ENCODE results near the gene SDS.

Gene SDS, protein sequence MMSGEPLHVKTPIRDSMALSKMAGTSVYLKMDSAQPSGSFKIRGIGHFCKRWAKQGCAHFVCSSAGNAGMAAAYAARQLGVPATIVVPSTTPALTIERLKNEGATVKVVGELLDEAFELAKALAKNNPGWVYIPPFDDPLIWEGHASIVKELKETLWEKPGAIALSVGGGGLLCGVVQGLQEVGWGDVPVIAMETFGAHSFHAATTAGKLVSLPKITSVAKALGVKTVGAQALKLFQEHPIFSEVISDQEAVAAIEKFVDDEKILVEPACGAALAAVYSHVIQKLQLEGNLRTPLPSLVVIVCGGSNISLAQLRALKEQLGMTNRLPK

DNA sequence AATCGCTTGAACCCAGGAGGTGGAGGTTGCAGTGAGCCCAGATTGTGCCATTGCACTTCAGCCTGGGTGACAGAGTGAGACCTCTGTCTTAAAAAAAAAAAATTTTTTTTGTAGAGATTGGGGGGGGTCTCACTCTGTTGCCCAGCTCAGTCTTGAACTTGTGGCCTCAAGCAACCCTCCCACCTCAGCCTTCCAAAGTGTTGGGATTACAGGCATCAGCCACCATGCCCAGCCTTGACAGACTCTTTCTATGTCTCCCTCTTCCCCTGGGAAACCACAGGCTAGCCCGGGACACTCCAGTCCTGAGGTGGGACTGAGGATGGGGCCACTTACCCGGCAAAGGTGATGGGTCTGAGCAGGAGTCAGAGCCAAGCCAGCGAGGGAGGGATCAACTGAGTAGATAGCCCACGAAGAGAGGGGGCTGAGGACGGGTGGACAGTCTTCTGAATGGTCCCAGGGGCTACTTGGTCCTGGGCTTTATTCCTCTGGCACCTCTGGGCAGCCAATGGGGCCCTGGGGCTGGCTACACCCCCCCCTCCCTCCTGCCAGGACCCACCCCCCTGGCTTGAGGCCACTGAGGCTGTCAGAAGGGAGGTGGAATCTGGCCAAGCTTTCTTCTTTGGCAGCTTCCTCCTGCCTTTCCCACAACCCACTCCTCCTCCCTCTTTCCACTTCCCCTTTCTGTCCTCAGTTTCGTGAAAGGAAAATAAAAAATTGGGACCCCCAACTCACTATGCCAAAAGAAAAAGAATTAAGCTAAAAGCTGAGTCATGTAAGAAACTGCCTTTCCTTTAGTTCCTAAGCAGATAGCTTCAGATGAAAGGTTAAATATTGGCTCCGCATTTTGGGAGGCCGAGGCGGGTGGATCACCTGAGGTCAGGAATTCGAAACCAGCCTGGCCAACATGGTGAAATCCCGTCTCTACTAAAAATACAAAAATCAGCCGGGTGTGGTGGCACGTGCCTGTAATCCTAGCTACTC is at the start of gene SDS:
TSS of gene SDS (minus strand) at position 453 of the 981 bp plus-strand sequence. CDS start 4,179 bp downstream, outside the sequence.
- DNase-seq: no peak

DNA sequence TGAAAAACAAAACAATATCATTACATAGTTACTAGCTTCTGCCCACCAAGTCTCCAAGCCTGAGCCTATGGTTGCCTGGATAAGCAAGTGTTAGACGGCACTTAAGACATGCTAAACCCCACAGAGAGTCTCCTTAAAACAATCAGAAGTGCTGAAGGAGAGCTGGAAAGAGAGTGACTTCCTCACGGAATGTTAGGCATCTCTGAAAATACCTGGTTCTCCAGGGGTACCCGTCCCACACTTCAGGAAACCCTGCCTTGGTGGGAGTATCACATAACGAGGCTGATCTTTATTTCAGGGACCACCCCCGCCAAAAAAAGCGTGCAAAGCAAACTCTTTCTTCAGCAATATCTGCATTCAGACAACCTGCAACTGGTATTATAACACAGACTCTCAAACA is 49.6 kb upstream of the SDS start:
- DNase-seq: no peak

DNA sequence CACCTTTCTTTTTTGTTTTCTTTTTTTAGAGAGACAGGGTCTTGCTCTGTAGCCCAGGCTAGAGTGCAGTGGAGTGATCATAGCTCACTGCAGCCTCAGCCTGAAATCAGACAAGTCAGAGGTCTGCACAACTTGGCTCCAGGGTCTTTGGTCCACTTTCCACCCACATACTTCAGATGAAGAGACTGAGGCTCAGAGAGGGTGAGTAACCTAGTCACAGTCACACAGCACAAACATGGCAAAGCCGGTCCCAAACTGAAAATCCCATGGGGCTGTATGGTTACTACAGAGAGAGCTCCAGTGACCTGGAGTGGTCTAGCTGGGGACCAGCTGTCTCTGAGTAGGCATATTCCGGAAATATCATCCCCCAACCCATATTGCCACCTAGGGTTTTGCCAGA is 48.8 kb upstream of the SDS start:
- no peak for DNase-seq

DNA sequence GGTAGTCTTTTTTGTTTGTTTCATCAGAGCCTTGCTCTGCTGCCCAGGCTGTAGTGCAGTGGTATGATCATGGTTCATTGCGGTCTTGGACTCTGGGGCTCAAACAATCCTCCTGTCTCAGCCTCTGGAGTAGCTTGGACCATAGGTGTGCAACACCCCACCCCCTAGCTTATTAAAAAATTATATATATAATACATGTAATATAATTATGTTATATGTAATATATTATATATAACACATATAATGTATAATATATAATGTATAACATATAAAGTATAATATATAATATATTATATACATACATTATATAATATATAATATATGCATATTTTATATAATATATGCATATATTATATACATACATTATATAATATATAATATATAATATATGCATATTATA is 46.2 kb upstream of the SDS start:
- DNase-seq: no peak

DNA sequence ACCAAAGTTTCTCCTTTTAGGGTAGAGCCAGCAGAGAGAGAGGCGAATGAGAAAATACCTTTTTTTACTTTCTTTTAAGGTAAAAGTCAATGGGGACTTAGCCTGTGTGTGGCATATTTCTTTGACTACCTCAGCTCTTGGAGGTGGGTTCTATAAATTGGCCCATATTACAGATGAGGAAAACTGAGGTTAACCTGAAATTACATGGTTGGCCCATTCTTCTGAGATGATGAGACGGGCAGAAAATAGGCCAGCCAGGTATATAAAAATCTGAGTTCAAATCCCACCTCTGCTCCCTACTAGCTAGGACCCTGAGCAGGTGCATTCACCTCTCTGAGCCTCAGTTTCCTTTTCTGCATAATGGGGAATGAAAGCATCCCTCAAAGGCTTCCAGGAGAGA is 45.6 kb upstream of the SDS start:
- no peak for DNase-seq

DNA sequence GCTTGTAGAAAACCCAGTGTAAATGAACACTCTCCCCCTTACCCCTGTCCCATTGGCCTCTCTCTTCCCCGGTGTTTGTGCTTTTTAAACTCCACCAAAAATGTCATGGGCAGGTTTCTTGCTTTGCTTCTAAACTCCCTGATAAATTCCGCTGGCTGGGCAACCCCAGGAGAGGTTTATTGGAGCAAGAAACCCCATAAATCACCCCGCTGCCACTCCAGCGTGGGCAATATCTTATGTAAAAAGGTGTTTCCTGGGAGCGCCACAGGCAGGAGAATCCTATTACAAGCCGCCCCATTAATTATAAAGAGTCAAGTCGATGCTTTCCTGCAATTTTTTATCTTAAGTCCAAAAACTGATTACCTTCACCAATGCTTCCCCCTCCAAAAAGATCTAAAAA is 45.2 kb upstream of the SDS start:
- DNase-seq: no peak

DNA sequence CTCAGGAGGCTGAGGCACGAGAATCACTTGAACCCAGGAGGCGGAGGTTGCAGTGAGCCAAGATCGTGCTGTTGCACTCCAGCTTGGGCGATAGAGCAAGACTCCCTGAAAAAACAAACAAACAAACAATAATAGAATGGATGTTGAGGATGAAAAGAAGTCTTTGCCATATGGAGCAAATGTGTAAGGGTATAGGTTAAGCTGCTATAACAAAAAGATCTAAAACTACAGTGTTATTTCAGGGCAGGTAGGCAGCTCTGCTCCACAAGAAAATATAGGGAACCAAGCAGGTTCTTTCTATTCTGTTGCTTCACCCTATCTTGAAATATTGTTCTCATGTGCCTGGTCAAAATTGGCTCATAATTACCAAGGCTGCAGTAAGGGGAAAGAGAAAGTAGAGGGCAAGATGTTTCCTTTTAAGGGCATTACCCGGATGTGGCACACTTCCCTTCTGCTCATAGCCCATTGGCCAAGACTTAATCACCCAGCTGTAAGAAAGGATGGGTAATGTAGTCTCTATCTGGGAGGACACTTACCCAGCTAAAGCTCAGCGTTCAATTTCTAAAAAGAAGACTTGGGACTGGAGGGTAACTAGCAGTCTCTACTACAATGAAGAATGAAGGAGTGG is 42.0 kb upstream of the SDS start:
- DNase-seq: no peak

DNA sequence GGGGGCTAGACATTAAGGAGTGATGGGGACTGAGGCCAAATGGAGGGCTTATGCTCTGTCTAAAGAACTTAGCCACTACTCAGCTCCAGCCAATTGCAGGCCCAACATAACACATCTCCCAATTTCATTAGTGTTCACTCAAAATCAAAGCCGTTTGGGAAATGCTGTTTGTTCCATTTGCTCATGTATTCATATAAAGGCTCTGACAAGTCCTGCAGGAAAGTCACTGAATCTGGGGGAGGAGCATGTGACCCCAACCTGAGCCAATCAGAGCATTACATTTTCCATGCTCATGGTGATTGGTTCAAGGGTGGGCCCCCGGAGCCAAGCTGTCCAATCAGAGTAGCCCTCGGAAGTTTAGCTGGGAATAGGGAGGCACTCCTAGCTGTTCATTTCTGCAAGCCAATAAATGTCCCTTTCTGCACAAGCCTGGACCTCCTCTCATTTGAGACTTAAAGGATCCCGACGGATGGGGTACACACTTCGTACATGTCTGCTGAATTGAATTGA is 39.4 kb upstream of the SDS start:
- no peak for DNase-seq

DNA sequence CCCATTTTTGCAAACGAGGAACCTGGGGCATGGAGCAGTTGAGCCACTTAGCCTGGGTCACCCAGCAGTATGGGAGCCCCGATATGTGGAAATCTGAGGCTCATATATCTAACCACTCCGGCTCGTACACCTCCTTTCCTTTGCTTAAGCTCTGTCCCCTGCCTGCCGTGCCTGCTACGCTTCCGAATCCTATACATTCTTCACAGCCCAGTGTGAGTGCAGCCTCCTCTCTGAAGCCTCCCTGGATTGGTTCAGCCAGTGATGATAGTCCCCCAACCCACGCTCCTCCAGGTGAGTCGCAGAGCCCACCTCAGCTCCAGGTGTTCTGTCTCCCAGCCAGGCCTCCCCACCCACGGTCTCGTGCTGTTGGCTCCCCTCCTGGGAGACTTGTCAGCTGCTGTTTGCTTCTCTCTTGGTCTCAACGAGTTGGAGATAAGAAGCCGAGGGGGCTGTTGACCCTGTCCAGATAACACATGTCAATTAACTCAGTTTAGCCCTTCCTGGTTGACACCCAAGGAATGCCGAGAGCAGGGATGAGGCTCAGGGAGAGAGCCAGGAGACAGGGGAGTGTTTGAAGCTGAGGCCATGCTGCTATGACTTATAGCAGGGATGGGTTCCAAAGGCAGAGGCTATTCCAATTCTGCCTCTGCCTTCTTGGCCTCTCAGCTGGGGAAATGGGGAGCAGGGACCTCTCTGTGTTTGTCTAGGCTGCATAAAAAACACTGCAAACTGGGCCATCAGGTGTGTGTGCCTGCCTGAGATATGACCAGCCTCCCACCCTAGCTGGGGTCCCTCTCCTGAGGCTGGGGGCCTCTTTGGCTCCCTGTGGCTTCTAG is 37.5 kb upstream of the SDS start:
- no peak for DNase-seq

DNA sequence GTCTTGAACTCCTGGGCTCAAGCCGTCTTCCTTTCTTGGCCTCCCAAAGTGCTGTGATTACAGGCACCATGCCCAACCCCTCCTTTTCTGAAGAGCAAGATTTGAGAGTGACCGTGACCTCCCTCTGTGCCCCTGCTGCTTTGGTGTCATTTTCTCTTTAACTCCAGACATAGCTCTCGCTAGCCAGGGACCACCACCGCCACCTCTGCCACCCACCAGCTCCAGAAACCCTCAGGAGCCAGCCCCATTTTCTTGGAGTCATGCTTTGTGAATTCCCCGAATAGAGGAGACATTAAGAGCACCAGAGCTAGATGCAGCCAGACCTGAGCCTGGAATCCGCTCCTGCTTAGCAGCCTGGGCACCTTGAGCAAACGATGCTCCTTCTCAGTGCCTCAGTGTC is 36.6 kb upstream of the SDS start:
- no peak for DNase-seq

DNA sequence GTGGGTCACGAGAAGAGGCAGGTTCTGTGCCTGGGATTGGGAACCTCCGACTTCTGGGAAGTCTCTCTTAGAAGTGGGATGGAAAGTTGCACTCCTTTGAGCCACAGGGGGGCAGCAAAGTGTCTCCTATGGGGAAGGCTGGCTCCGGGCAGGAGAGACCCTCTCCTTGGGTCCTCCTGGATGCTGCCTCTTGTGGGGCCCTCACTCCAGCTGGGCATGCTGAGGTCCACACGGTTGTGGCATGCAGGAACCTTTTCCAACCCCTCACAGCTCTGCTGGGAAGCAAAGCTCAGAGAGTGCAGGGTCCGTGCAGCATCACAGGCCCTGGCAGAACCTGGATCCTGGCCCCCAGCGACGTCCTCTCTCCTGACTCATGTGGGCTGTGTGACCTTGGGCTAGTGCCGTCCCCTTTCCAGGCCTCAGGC is 35.9 kb upstream of the SDS start:
- no peak for DNase-seq

DNA sequence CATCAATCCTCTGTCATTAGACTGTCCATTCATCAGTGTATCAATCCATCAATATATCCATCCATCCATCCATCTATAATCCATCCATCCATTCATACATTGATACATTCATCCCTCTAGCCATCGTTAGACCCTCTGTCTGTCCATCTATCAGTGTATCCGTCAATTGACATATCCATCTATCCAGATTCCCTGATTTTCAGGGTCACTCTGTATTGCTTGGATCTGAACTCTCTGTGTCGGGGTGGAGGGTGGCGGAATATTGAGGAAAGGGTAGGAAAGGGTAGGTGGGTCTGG is 35.6 kb upstream of the SDS start:
- no peak for DNase-seq

DNA sequence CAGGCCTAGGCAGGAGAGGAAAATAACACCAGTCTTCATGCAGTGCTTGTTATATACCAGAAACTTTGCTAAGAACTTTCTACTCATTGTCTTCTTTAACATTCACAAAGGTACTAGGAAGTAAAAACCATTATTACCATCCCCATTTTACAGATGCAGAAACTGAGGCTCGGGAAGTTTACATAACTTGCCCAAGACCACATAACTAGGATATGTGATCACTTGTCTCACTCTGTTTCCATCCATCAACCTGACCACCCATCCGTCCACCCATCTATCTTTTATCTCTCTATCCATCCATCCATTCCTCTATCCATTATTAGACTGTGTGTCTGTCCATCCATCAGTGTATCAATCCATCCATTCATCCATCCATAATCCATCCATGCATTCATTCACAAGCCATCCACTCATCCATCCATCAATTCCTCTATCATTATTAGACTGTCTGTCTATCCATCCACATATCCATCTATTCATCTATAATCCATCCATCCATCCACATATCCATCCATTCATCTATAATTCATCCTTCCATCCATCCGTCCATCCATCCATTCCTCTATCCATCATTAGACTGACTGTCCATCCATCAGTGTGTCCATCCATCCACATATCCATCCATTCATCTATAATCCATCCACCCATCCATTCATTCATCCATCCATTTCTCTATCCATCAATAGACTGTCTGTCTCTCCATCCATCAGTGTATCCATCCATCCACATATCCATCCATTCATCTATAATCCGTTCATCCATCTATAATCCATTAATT is 35.0 kb upstream of the SDS start:
- no peak for DNase-seq

DNA sequence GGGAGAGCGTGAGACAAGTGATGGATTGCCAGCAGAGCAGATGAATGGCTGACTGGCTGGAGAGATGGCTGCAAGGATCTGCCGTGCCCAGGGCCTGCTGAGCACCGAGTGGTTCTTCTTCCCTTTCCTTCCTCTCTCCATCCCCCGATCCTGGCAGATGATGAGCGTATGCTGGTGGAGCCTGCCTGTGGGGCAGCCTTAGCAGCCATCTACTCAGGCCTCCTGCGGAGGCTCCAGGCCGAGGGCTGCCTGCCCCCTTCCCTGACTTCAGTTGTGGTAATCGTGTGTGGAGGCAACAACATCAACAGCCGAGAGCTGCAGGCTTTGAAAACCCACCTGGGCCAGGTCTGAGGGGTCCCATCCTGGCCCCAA is 34.0 kb upstream of the SDS start:
- no peak for DNase-seq

DNA sequence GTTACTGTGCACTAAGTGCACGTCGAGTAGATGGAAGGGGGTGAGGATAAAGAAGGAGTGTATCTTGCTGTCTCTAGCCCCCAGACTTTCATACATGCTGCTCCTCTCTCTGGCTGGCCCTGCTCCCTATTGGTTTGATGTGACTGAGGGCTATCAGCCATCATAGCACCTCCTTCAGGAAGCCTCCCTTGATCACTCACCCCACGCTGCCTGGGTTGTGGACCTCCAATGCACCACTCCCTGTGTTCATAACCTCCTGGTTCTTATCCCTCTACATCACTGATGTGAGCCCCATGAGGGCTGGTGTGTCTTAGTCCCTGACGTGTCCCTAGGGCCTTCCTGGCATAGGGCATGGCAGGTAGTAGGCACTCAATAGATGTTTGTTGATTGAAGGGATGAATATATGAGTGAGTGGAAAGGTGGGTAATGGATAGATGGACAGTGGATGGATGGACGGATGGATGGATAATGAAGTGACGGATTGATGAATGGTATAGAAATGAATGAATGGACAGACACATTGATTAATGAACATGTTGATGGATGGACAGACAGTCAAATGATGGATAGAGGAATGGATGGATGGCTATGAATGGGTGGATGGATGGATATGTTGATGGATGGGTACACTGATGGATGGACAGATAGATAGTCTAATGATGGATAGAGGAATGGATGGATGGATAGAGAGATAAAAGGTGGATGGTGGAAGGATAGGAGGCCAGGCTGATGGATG is 33.5 kb upstream of the SDS start:
- no peak for DNase-seq

DNA sequence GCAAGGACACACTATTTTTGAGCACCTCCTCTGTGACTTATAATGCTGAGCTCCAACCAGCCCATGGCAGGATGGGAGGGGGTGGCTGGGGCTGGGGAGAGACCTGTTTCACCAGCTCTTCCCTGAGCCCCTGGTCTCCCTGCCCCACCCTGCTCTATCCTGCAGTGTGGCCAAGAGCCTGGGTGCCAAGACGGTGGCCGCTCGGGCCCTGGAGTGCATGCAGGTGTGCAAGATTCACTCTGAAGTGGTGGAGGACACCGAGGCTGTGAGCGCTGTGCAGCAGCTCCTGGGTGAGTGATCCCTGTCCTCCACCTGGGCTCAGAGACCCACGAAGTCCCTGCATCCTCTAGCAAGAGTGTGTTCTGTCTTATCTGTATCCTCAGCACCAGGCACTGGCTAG is 32.9 kb upstream of the SDS start:
- DNase-seq: no peak

DNA sequence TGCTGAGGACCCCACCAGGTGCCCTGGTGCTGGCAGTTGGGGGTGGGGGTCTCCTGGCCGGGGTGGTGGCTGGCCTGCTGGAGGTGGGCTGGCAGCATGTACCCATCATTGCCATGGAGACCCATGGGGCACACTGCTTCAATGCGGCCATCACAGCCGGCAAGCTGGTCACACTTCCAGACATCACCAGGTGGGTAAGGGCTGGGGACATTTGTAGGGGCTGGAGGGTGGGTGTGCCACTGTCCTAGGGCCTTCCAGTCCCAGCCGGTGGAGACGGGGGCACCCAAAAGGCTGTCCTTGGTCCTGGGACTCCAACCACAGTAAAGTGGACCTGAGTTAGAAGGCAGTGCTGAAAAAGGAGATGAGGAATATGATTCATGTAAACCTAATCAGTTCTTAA is 31.7 kb upstream of the SDS start:
- DNase-seq: no peak

DNA sequence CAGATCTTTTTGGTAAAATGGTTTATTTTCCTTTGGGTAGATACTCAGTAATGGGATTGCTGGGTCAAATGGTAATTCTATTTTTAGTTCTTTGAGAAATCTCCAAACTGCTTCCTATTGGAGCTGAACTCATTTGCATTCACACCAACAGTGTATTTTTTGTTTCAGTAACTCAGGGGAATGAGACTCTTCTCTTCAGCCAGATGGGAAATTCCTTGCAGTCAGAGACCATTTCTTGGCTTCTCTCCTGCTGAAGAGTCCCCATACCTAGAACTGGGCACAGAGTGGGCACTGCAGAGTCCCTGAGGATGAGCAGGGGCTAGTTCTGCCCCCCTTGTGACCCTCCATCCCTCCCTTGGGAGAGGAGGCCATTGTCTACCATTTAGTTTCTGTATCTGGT is 29.3 kb upstream of the SDS start:
- no peak for DNase-seq

DNA sequence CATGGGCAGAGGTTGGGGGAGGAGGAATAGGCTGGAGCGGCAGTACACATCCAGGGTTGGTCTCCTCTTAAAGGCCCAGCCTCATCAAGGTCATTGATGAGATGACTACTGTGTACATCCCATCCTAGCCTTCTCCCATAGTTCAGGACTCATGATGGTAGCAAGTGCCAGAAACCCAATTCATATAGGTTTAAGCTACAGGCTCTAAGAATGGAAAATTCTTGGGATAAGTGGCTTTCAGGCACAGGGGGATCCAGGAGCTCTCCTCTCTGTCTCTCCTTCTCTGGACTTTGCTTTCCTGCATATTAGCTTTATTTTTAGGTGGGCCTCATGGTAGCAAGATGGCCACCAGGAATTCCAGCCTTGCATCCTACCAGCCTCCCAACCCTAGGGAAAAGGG is 24.8 kb upstream of the SDS start:
- no peak for DNase-seq

DNA sequence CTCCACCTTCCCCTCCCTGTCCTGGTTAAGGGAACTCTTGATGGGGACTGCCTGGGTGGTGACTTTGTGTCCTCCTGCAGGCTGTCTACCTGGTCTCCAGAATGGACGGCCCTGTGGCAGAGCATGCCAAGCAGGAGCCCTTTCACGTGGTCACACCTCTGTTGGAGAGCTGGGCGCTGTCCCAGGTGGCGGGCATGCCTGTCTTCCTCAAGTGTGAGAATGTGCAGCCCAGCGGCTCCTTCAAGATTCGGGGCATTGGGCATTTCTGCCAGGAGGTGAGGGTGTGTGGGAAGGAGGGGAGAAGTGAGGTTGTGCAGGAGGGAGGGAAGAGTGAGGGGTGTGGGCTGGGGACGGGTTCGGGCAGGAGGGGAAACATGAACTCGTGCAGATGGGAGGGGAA is 24.2 kb upstream of the SDS start:
- DNase-seq: no peak

DNA sequence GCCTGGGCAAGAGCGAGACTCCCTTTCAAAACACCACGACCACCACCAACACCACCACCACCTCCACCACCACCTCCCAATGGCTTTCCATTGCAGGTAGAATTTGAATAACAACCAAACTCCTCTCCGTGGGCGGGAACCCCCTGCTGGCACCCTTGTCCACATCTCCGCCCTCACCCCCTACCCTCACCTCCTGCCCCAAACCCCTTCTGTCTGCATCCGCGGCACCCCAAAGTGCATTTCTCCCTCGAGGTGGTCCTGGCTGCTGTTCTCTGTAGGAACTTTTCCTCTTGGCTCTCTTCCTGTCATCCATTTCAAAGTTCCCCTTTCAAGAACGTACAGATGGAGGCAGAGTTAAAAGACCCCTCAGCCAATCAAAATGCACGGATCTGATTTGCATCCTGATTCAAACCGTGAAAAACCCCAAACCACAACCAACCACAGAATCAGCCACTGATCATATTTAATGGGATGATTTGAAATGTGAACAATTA is 22.3 kb upstream of the SDS start:
- no peak for DNase-seq
